Natural killer cell treated with Interleukin-12 subunit alpha and Interleukin-12 subunit beta and Interleukin-15 and Interleukin-18, amount 100 ng/mL, for 72 hours (primary cell): Measurements from ENCODE around the gene DPP10. TPM values are rescaled to one million over a fixed set of nuclear protein-coding genes. Genes with fewer than 3 reads are reported as not detected.
"Not testable (repeated sequence)": the region's sequence is repeated elsewhere in the genome, so short reads cannot be mapped to it uniquely, and the experiment has no call there.

Source experiments
- ATAC-seq, 2 donors: fragments of 150-1000 bp; cut with Tn5 transposase in 1 of 2; sonication (Bioruptor Pico), chemical (Tn5 transposase) in 1 of 2; 2 replicates each; pipeline ENCODE4 v1.10.0; 2021
- DNase-seq: peaks from one replicate; pipeline ENCODE4 v3.0.0; 2022; ENCODE audit warnings: low spot score
- H3K27ac Mint-ChIP-seq, 2 donors: 1 replicate in 1 of 2; 2 replicates in 1 of 2; pipeline ENCODE4 v1.8.0; 2022; ENCODE audit warnings: mixed read lengths in 2 of 2, mild to moderate bottlenecking in 1 of 2, moderate library complexity in 1 of 2
- H3K27me3 Mint-ChIP-seq, 2 donors: 1 replicate in 1 of 2; 2 replicates in 1 of 2; pipeline ENCODE4 v1.8.0; 2022; ENCODE audit warnings: mixed read lengths in 2 of 2
- H3K36me3 Mint-ChIP-seq: one replicate; pipeline ENCODE4 v1.8.0; 2022; ENCODE audit warnings: mixed read lengths
- H3K4me1 Mint-ChIP-seq, 2 donors: 1 replicate in 1 of 2; 2 replicates in 1 of 2; pipeline ENCODE4 v1.8.0; 2022; ENCODE audit warnings: low read depth in 2 of 2, mixed read lengths in 2 of 2, mild to moderate bottlenecking in 1 of 2
- H3K4me3 Mint-ChIP-seq: one replicate; pipeline ENCODE4 v1.8.0; 2022; ENCODE audit warnings: mixed read lengths
- H3K9me3 Mint-ChIP-seq: 2 replicates; pipeline ENCODE4 v1.8.0; 2022; ENCODE audit warnings: mixed read lengths
- total RNA-seq, 2 donors: library from RNA; stranded (reverse); gene quantifications; one replicate each; pipeline ENCODE4 v1.2.3, GENCODE V29; 2022

DPP10 gene
- total RNA-seq, 2 donors from 2014 or later = not detected

DNA sequence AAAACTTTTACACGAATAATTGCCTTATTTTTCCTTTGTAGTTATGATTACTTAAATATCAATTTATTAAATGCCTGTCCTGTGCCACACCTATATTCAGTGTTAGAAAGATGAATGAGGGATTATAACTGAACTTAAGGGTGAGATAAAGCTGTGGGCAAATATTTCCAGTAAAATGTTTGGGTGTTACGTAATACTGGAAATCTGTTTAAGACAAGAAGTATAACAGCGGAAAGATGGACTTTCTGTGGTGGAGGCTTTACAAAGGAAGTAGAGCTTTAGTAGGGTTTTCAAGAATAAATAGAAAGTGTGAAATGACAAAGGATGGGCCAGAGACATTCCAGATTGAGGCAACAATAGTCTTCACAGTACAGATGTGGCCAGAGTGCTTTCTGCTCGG is 927.0 kb downstream of the DPP10 start:
- ATAC-seq (no peak), DNase-seq (no peak)
- no peak overlapping the region for H3K4me3 Mint-ChIP-seq
- H3K9me3 Mint-ChIP-seq = peaks cover 21% of the 10 kb centered on the region
- H3K27me3 Mint-ChIP-seq = no peaks in the 10 kb centered on the region
- no peaks in the 10 kb centered on the region for H3K4me1 Mint-ChIP-seq
- H3K27ac Mint-ChIP-seq = no peak overlapping the region
- peaks cover 12% of the 10 kb centered on the region for H3K36me3 Mint-ChIP-seq

DNA sequence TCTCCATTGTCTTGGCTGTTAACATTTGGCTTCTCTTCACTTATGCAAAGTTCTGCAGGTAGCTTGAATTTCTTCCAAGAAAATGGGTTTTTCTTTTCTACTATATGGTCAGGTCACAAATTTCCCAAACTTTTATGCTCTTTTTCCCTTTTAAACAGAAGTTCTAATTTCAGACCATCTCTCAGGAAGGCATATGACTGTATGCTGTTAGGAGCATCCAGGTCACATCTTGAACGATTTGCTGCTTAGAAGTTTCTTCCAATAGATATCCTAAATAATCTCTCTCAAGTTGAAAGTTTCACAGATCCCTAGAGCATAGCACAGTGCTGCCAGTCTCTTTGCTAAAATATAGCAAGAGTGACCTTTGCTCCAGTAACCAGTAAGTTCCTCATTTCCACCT is 932.5 kb downstream of the DPP10 start:
- Mint-ChIP-seq H3K27me3 (no peaks in the 10 kb centered on the region), H3K9me3 (peaks cover 23% of the 10 kb centered on the region), H3K4me3 (no peak overlapping the region), H3K4me1 (no peaks in the 10 kb centered on the region), H3K27ac (no peak overlapping the region), H3K36me3 (peaks cover 23% of the 10 kb centered on the region)
- ATAC-seq = no peak
- DNase-seq = no peak

DNA sequence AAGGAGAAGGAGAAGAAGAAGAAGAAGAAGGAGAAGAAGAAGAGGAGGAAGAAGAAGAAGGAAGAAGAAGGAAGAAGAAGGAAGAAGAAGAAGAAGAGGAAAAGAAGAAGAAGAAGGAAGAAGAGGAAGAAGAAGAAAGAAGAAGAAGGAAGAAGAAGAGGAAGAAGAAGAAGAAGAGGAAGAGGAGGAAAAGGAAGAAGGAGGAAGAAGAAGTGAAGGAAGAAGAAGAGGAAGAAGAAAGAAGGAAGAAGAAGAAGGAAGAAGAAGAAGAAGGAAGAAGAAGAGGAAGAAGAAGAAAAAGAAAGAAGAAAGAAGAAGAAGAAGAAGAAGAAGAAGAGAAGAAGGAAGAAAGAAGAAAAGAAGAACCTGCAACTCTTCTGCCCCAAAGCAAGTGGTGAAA is 942.0 kb downstream of the DPP10 start:
- Mint-ChIP-seq H3K27ac (no peak overlapping the region), H3K4me1 (no peaks in the 10 kb centered on the region)
- ATAC-seq = no peak

DNA sequence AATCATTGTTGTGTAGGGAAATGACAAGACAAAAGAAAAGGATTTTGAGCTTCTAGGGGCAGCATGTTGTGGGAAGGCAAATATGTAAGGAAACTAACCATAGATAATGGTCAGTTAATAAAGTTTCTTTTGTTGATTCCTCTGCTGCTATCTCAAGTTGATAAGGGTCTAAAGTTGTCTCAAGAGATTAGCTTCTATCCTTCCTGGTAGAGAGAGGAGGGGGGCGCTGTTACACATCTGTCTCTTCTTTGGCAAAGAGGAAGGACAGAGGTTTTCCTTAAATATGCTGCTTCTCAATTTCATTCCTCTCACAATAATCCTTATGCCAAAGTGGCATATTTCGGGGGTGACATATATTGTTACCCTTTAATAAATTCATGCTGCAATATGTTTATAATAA is 944.0 kb downstream of the DPP10 start:
- Mint-ChIP-seq H3K4me3 (no peak overlapping the region), H3K27me3 (no peaks in the 10 kb centered on the region), H3K9me3 (peaks cover 21% of the 10 kb centered on the region), H3K36me3 (peaks cover 18% of the 10 kb centered on the region), H3K4me1 (no peaks in the 10 kb centered on the region), H3K27ac (no peak overlapping the region)
- no peak for ATAC-seq
- DNase-seq = no peak

More for the DNA sequence above, 942.0 kb downstream of the DPP10 start:
- no peaks in the 10 kb centered on the region for H3K27me3 Mint-ChIP-seq
- peaks cover 34% of the 10 kb centered on the region for H3K36me3 Mint-ChIP-seq
- peaks cover 24% of the 10 kb centered on the region for H3K9me3 Mint-ChIP-seq
- H3K4me3 Mint-ChIP-seq = no peak overlapping the region
- no peak for DNase-seq

DNA sequence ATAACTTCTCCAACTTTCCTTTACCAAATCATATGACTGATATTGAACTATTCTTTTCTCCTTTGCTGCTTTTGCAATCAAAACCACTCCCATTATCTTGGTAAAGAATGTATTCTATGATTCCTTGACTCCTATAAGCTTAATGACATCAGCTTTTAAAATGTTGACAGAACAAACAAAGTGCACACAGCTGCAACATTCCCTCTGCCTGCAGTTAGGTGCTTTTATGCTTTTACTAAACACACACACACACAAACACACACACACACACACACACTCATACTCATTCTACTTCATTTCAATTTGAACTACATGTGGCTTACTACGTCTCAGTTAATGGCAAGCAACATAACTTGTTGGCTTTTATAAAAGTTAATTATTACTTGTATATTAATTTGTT is 946.6 kb downstream of the DPP10 start:
- Mint-ChIP-seq H3K4me1 (no peaks in the 10 kb centered on the region), H3K27me3 (no peaks in the 10 kb centered on the region), H3K9me3 (peaks cover 22% of the 10 kb centered on the region), H3K36me3 (peaks cover 11% of the 10 kb centered on the region), H3K27ac (no peak overlapping the region), H3K4me3 (no peak overlapping the region)
- no peak for ATAC-seq
- DNase-seq = no peak

DNA sequence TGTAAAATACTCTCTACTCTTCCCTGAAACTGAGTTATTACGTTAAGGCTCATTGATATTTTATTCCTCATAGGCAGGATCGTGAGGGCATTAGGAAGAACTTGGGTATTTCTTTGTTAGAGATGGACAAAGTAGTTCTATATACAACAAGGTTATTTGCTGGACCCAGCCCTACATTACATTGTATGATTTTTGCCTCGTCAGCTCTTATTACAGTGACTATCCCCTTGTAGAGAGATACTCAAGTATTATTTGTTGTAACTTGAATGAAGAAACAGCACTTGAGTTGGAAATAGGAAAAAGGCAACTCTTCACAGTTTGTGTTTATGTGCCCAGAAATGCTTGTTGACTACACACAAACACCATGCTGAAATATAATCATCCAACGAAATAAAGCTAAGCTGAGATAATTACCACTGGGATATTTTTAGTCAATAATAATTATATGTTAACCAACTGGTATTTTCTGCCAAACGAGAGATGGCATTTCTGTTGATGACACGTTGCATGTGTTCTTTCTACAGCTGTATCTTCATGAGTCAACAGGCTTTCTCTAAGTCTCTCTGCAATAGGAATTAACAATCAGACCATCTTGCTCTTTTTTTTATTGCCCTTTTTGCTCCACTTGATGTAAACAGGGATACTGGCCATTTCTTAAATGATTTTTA is 947.6 kb downstream of the DPP10 start:
- peaks cover 1% of the 10 kb centered on the region for H3K36me3 Mint-ChIP-seq
- ATAC-seq (no peak), DNase-seq (no peak)
- H3K4me1 Mint-ChIP-seq = no peaks in the 10 kb centered on the region
- peaks cover 15% of the 10 kb centered on the region for H3K9me3 Mint-ChIP-seq
- H3K4me3 Mint-ChIP-seq = no peak overlapping the region
- H3K27me3 Mint-ChIP-seq = no peaks in the 10 kb centered on the region
- H3K27ac Mint-ChIP-seq = no peak overlapping the region

DNA sequence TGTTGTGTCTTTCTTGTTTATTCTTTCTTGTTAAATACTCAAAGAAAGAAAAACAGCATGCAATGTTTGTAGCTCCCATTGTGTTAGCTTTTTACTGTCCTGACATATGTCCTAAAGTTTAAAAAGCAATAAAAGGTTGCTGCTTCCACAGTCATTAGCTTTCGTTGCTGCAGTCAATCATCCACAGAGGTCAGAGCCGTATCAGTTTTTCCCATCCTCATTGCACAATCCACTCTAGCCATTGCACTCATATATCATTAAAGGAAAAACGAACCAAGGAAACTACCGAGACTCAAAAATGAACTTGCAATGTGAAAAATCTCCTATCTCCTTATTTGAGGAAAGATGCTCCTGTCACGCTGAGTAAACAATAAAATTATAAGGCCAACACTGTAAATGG is 954.1 kb downstream of the DPP10 start:
- no peak for ATAC-seq
- Mint-ChIP-seq H3K4me1 (peaks cover 0 to 3% of the 10 kb centered on the region in 2 donors), H3K27ac (no peak overlapping the region), H3K4me3 (no peak overlapping the region), H3K9me3 (peaks cover 25% of the 10 kb centered on the region), H3K27me3 (no peaks in the 10 kb centered on the region), H3K36me3 (peaks cover 14% of the 10 kb centered on the region)
- no peak for DNase-seq

DNA sequence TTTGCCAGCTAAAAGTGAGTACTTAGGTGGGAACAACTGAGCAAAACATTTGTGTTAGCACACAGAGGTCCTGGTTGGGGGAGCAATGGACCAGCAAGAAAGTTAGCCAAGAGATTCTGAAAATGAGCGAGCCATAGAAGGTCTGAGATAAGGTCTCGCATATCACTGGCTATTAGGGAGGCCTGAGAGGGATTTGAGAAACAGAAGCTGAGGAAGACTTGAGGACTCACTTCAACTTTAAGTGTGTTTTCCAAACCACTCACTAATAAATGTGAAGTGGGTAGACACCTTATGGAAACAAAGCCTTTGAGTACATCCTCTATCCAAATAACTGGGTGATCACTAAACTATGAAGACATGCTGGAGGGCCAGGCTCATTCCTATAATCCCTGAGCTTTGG is 958.5 kb downstream of the DPP10 start:
- Mint-ChIP-seq H3K27me3 (no peaks in the 10 kb centered on the region), H3K4me3 (no peak overlapping the region), H3K27ac (no peak overlapping the region), H3K4me1 (peaks cover 0 to 3% of the 10 kb centered on the region in 2 donors), H3K9me3 (peaks cover 22% of the 10 kb centered on the region), H3K36me3 (peaks cover 8% of the 10 kb centered on the region)
- ATAC-seq (no peak), DNase-seq (no peak)

DNA sequence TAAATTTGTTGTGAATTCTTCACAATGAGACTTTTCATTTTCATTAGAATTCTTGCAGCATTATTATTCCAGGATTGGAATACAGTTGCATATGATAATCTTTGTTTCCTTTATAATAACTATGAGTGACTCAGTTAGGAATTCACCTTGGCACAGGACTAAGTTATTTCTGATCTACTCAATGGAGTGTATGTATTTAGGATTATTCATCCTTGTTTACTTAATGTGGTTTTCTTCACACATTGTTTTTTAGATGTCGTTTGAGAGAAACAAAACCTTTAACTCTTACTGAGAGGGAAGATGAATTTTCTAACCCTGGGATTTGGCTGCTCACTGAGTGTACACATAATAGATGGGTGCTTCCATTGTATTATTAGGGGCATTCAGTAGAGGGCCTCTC is 970.1 kb downstream of the DPP10 start:
- no peak for DNase-seq
- H3K4me3 Mint-ChIP-seq = no peak overlapping the region
- H3K9me3 Mint-ChIP-seq = peaks cover 17% of the 10 kb centered on the region
- no peaks in the 10 kb centered on the region for H3K36me3 Mint-ChIP-seq
- H3K27ac Mint-ChIP-seq = no peak overlapping the region
- H3K27me3 Mint-ChIP-seq = no peaks in the 10 kb centered on the region
- no peak for ATAC-seq
- H3K4me1 Mint-ChIP-seq = no peaks in the 10 kb centered on the region

DNA sequence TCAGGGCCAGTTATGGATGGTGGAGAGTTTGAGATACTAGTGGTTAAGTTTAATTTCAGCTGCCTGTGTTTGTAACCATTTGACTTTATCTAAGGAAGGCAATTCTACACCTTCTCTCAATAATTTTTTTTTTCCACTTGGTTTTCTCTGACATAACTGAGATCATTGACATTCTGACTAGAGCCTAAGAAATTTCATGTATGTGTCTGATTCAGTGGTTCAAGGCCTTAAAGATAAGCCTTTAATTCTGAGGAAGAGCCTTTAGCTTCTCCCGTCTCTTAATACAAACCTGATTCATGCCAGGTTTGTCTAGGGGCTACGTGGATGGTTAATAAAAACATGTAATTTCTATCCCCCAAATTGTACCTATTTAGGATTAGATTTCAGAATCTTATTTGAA is 971.4 kb downstream of the DPP10 start:
- Mint-ChIP-seq H3K27ac (no peak overlapping the region), H3K36me3 (peaks cover 7% of the 10 kb centered on the region), H3K9me3 (peaks cover 24% of the 10 kb centered on the region), H3K27me3 (no peaks in the 10 kb centered on the region), H3K4me3 (no peak overlapping the region), H3K4me1 (no peaks in the 10 kb centered on the region)
- no peak for DNase-seq
- no peak for ATAC-seq

DNA sequence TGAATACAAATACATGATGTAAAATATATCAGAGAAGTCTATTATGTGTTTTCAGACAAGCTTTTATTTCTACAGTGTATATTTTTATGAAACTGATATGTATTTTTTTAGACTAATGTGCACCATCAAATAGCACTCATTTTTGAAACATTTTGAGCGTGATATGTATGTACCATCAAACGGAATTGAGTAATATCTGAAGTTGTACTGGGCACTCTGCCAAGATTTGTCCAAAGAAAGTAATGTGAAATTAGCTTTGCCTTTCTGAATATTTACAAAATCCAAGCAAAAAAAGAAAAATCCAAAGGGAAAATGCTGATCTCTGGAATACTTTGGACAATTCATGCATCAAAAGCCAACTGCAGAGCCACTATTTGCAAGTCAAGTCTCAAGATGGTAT is 972.0 kb downstream of the DPP10 start:
- DNase-seq (no peak), ATAC-seq (no peak)
- Mint-ChIP-seq H3K36me3 (peaks cover 7% of the 10 kb centered on the region), H3K4me1 (no peaks in the 10 kb centered on the region), H3K9me3 (peaks cover 27% of the 10 kb centered on the region), H3K27me3 (no peaks in the 10 kb centered on the region), H3K4me3 (no peak overlapping the region), H3K27ac (no peak overlapping the region)

DNA sequence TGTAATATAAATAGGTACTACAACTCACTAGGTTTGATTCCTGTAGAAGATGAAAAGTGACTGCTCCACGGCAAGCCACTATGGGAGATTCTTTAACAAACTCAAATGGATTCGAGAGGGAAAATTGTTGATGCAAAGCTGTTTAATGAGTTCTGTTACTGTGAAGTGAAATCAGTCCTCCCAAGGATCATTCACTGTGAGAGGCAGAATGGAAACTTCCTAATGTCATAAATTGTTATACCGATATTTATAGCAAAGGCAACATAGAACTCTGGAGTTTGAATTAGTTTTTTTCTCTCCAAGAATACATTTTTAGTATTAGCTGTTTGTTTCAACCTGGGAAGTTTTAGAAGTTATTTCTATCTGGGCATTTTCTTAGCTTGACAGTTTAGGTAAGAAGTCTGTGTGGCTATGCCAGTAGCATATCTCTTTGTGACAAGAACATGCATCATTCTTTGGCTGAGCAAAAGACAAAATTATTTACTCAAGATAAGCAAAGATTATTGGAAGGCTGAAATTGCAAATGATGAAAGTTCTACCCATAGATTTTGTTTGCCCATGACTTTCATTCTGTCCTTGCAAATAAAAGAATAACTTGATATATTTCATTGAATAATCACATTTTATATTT is 979.7 kb downstream of the DPP10 start:
- Mint-ChIP-seq H3K4me1 (no peaks in the 10 kb centered on the region), H3K27me3 (no peaks in the 10 kb centered on the region), H3K27ac (no peak overlapping the region), H3K4me3 (no peak overlapping the region), H3K36me3 (peaks cover 17% of the 10 kb centered on the region), H3K9me3 (peaks cover 15% of the 10 kb centered on the region)
- no peak for ATAC-seq
- DNase-seq = no peak

DNA sequence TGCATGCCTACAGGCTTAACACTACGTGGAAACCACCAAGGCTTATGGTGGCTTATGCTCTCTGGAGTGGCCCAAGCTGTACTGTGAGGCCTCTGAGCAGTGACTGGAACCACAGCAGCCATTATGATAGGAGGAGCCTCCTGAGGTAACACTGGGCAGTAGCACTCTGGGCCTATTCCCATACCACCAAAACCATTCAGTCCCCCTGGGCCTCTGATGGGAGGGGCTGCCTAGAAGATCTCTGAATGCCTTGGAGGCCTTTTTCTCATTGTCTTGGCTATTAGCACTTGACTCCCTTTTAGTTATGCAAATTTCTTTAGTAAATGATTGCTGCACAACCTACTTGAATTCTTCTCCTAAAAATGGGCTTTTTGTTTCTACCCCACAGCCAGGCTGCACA is 985.0 kb downstream of the DPP10 start:
- H3K4me1 Mint-ChIP-seq = no peaks in the 10 kb centered on the region
- no peak overlapping the region for H3K4me3 Mint-ChIP-seq
- no peaks in the 10 kb centered on the region for H3K27me3 Mint-ChIP-seq
- DNase-seq (no peak), ATAC-seq (no peak)
- H3K36me3 Mint-ChIP-seq = peaks cover 17% of the 10 kb centered on the region
- H3K9me3 Mint-ChIP-seq = peaks cover 17% of the 10 kb centered on the region
- H3K27ac Mint-ChIP-seq = no peak overlapping the region

DNA sequence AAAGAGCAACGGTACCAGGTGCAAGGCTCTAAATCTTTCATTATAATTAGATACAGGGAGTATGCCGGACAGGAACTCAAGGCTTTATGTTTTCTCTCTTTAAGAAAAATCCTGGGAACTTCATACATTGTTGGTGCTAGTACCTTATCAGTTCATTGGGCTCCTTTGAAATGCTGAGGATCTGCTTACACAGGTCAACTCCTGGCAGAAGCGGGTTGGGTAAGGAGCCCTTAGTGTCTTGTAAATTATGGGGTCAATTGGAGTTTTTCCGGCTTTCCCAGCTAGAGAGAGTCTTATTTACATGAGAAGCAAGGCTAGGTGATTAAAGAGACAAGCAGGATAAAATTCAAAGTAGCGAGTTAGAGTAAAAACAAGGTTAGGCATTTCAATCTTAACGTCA is 998.3 kb downstream of the DPP10 start:
- H3K4me3 Mint-ChIP-seq, H3K4me1 Mint-ChIP-seq: not testable (repeated sequence)

More for the DNA sequence above, 998.3 kb downstream of the DPP10 start:
- not testable (repeated sequence) for DNase-seq, H3K36me3 Mint-ChIP-seq, H3K27me3 Mint-ChIP-seq, ATAC-seq, H3K27ac Mint-ChIP-seq
- H3K9me3 Mint-ChIP-seq = peaks cover 17% of the 10 kb centered on the region
